DND-41 (cell line): Measurements from ENCODE around the gene SLC5A11.

Source experiments
- ATAC-seq: fragments of 200-7000 bp; cut with Tn5 transposase; 3 replicates; pipeline ENCODE4 v1.9.1; 2021; ENCODE audit warnings: low read depth; ENCODE audit not compliant: insufficient read depth
- DNase-seq: peaks from one replicate; pipeline ENCODE4 v3.0.0-alpha.2; 2020
- H2AFZ ChIP-seq: 2 replicates; pipeline ENCODE4 v1.6.0; 2012; ENCODE audit warnings: low read depth, low read length
- H3K27ac ChIP-seq: 2 replicates; pipeline ENCODE4 v1.5.1; 2012; ENCODE audit warnings: low read length, inconsistent platforms
- H3K27me3 ChIP-seq: fragments of 200-600 bp; sonication (generic); 2 replicates; pipeline ENCODE4 v1.6.0; 2012; ENCODE audit warnings: low read length, mild to moderate bottlenecking, inconsistent platforms; ENCODE audit not compliant: insufficient read depth, poor library complexity
- H3K36me3 ChIP-seq: 2 replicates; pipeline ENCODE4 v1.5.1; 2012; ENCODE audit warnings: low read length, inconsistent platforms; ENCODE audit not compliant: insufficient read depth
- H3K4me1 ChIP-seq: 2 replicates; pipeline ENCODE4 v1.5.1; 2012; ENCODE audit warnings: mild to moderate bottlenecking, low read length; ENCODE audit not compliant: insufficient read depth
- H3K4me2 ChIP-seq: 2 replicates; pipeline ENCODE4 v1.6.0; 2012; ENCODE audit warnings: mild to moderate bottlenecking, moderate library complexity, low read length, inconsistent platforms; ENCODE audit not compliant: insufficient read depth
- H3K4me3 ChIP-seq, 2 experiments: fragments of 200-600 bp in 1 of 2; shearing (Covaris generic) in 1 of 2; 2 replicates each; pipeline ENCODE4 v1.5.1; 2012 to 2016; ENCODE audit warnings: inconsistent platforms in 2 of 2, low read length in 2 of 2, mild to moderate bottlenecking in 2 of 2, low read depth in 1 of 2, moderate library complexity in 1 of 2
- H3K79me2 ChIP-seq: 2 replicates; pipeline ENCODE4 v1.6.0; 2012; ENCODE audit warnings: low read length, inconsistent platforms; ENCODE audit not compliant: insufficient read depth
- H3K9ac ChIP-seq: 2 replicates; pipeline ENCODE4 v1.6.0; 2012; ENCODE audit warnings: low read depth, mild to moderate bottlenecking, inconsistent platforms, low read length, moderate library complexity
- H3K9me3 ChIP-seq: 2 replicates; pipeline ENCODE4 v1.5.1; 2012; ENCODE audit warnings: low read length, moderate library complexity, mild to moderate bottlenecking, inconsistent platforms; ENCODE audit not compliant: insufficient read depth, severe bottlenecking
- H4K20me1 ChIP-seq: 2 replicates; pipeline ENCODE4 v1.6.0; 2012; ENCODE audit warnings: low read length; ENCODE audit not compliant: insufficient read depth
- EZH2 ChIP-seq: IDR thresholded peaks from 3 replicates; pipeline ENCODE4 v1.6.1; 2012; ENCODE audit warnings: borderline replicate concordance, low read depth, mild to moderate bottlenecking, moderate library complexity, low read length, inconsistent platforms; ENCODE audit not compliant: severe bottlenecking
- TF ChIP-seq, protein P1 (sequence below): IDR thresholded peaks from 2 replicates; pipeline ENCODE4 v1.5.1; 2012; ENCODE audit warnings: borderline replicate concordance, low read length, moderate library complexity, mild to moderate bottlenecking; ENCODE audit not compliant: poor library complexity, severe bottlenecking; ENCODE audit errors: extremely low read depth

Gene SLC5A11

DNA sequence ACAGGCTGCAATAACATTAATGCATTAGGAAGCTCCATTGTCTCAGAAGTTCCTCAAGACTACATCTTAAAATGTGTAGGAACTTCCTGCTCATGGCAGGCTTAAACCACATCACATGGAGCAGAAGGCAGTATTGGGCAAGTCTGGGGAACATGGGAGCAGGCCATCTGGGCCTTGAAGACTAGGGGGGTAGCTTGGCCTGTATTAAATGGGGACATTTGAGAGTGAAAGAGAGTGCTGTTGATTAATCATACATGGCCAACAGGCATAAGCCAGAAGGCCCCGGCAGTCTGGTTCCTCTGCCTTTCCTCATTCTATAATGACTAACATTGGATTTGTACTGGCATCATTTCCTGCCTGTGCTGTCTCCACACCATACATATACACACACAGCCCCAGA, 25.2 kb upstream of the SLC5A11 start:
- peaks cover 93% of the 10 kb centered on the region for H3K36me3 ChIP-seq
- TF ChIP-seq, protein P1, sequence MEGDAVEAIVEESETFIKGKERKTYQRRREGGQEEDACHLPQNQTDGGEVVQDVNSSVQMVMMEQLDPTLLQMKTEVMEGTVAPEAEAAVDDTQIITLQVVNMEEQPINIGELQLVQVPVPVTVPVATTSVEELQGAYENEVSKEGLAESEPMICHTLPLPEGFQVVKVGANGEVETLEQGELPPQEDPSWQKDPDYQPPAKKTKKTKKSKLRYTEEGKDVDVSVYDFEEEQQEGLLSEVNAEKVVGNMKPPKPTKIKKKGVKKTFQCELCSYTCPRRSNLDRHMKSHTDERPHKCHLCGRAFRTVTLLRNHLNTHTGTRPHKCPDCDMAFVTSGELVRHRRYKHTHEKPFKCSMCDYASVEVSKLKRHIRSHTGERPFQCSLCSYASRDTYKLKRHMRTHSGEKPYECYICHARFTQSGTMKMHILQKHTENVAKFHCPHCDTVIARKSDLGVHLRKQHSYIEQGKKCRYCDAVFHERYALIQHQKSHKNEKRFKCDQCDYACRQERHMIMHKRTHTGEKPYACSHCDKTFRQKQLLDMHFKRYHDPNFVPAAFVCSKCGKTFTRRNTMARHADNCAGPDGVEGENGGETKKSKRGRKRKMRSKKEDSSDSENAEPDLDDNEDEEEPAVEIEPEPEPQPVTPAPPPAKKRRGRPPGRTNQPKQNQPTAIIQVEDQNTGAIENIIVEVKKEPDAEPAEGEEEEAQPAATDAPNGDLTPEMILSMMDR = no peak
- TF ChIP-seq EZH2 = no peak
- no peak overlapping the region for H3K4me2 ChIP-seq
- no peaks in the 10 kb centered on the region for H3K9me3 ChIP-seq
- H3K9ac ChIP-seq = no peak overlapping the region
- ATAC-seq = no peak
- H3K27me3 ChIP-seq = no peaks in the 10 kb centered on the region
- no peak for DNase-seq
- H3K79me2 ChIP-seq = no peaks in the 10 kb centered on the region
- H3K27ac ChIP-seq = no peak overlapping the region
- H3K4me3 ChIP-seq = no peak overlapping the region
- H2AFZ ChIP-seq = no peak overlapping the region
- H4K20me1 ChIP-seq = peaks cover 2% of the 10 kb centered on the region; the same call in 1 of the 2 replicates
- H3K4me1 ChIP-seq = no peaks in the 10 kb centered on the region

DNA sequence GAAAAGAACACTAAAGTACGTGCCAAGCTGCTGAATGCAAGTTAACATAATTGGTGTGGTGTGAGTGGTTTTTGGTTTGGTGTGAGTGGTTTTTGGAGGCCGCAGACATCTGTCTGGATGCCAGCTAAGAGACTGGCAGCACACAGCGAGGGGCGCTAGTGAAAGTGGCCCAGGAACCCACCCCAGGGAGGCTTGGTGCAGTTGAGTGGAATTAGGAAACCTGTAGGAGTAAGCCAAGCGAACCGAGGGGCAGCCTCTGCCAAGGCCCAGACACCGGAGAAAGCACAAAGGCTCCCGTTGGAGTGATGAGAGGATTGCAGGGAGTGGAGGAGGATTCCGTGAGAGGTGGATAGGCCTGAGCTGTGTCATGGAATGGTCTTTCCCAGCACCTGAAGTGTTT, 24.6 kb upstream of the SLC5A11 start:
- H3K9me3 ChIP-seq = no peaks in the 10 kb centered on the region
- no peak for ATAC-seq
- H3K4me1 ChIP-seq = no peaks in the 10 kb centered on the region
- H3K79me2 ChIP-seq = no peaks in the 10 kb centered on the region
- no peaks in the 10 kb centered on the region for H3K27me3 ChIP-seq
- H3K4me3 ChIP-seq = no peak overlapping the region
- peaks cover 93% of the 10 kb centered on the region for H3K36me3 ChIP-seq
- TF ChIP-seq, protein P1 = no peak
- TF ChIP-seq EZH2 = no peak
- H3K9ac ChIP-seq = no peak overlapping the region
- H4K20me1 ChIP-seq = peaks cover 2% of the 10 kb centered on the region; the same call in 1 of the 2 replicates
- H3K27ac ChIP-seq = no peak overlapping the region
- no peak overlapping the region for H3K4me2 ChIP-seq
- DNase-seq = no peak
- H2AFZ ChIP-seq = no peak overlapping the region

DNA sequence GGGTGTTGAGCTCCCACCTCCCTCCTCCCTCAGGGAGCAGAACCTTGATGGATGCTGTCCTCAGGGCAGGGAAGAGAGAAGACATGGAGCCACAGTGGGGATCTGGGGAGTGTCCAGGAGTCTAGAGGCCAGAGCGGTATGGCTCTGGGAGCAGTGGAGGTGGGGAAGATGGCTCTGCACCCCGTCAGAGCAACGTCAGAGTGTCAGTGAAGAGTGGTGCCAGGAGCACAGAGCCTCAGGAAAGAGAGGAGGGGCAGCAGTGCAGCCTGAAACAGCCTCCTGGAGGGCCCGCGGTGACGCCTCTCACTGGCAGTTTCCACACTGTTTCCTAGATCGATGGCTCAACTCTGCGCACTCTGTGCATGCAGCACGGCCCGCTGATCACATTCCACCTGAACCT, 23.2 kb upstream of the SLC5A11 start:
- Histone ChIP-seq H3K4me2 (no peak overlapping the region), H3K27me3 (no peaks in the 10 kb centered on the region), H3K4me1 (no peaks in the 10 kb centered on the region), H3K79me2 (no peaks in the 10 kb centered on the region), H4K20me1 (peaks cover 2% of the 10 kb centered on the region; the same call in 1 of the 2 replicates), H3K27ac (no peak overlapping the region), H3K9me3 (no peaks in the 10 kb centered on the region), H3K9ac (no peak overlapping the region), H3K36me3 (peaks cover 92% of the 10 kb centered on the region), H2AFZ (no peak overlapping the region), H3K4me3 (no peak overlapping the region)
- no peak for DNase-seq
- peak; percentile 28; the same call in 2 of the 3 replicates for ATAC-seq
- no peak for TF ChIP-seq EZH2
- TF ChIP-seq, protein P1 = no peak

DNA sequence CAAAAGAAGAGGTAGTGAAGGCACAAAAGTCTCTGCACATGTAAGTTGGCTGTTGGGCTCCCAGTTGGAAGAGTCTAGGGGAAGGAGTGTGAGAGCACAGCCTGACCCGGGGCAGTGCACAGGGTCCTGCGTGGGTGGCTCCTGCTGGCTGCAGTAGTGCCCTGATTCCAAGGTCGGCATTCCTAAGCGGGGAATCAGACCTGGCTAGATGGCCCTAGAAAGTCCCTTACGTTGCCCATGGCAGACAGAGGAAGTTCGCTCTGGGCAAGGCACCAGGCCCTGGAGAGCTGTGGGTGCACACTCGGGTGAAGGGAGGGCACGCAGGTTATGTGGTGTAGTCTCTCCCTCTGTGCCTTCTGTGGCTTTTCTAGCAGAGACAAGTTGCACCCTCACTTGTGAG, 22.8 kb upstream of the SLC5A11 start:
- no peak overlapping the region for H2AFZ ChIP-seq
- H3K36me3 ChIP-seq = peaks cover 91% of the 10 kb centered on the region
- no peak overlapping the region for H3K9ac ChIP-seq
- no peak overlapping the region for H3K27ac ChIP-seq
- H3K4me1 ChIP-seq = no peaks in the 10 kb centered on the region
- H3K9me3 ChIP-seq = no peaks in the 10 kb centered on the region
- no peaks in the 10 kb centered on the region for H3K79me2 ChIP-seq
- H3K4me2 ChIP-seq = no peak overlapping the region
- ATAC-seq (no peak), DNase-seq (no peak)
- no peaks in the 10 kb centered on the region for H3K27me3 ChIP-seq
- H3K4me3 ChIP-seq = no peak overlapping the region
- H4K20me1 ChIP-seq = peaks cover 2% of the 10 kb centered on the region; the same call in 1 of the 2 replicates
- TF ChIP-seq, protein P1 = no peak
- no peak for TF ChIP-seq EZH2
